Hematopoietic multipotent progenitor cell treated with erythropoietin and hydrocortisone succinate and interleukin-3 and kit ligand, for 8 days (in vitro differentiated cells): Measurements from ENCODE around the gene ZNF862.
"Not testable (repeated sequence)": the region's sequence is repeated elsewhere in the genome, so short reads cannot be mapped to it uniquely, and the experiment has no call there.

ENCODE experiments used
- DNase-seq: peaks from one replicate; pipeline ENCODE4 v3.0.0-alpha.2; 2015

The ZNF862 gene

DNA sequence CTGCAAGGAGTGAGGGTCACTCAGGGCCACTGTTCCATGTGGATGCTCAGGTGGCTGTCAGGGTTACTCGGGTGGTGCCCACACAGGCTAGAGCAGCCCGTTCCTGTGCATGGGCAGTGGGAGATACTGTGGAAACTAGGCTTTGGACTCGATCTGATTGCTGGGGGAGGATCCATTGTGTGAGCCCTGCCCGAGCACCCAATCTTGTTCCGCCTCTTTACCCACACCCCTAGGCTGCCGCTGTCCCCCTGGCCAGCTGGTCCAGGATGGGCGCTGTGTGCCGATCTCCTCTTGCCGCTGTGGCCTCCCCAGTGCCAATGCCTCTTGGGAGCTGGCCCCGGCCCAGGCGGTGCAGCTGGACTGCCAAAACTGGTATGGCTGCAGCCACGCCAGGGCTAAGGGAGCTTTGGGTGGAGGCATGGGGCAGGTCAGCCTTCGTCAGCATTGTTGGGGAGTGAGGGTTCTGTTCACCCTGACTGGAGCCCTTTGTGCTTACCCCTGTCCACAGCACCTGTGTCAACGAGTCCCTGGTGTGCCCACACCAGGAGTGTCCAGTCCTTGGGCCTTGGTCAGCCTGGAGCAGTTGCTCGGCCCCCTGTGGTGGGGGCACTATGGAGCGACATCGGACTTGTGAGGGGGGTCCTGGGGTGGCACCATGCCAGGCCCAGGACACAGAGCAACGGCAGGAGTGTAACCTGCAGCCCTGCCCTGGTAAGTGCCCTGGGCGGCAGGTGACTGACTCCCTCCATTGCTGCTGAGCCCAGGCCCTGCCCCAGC is 12.4 kb upstream of the ZNF862 start:
- DNase-seq = no peak

DNA sequence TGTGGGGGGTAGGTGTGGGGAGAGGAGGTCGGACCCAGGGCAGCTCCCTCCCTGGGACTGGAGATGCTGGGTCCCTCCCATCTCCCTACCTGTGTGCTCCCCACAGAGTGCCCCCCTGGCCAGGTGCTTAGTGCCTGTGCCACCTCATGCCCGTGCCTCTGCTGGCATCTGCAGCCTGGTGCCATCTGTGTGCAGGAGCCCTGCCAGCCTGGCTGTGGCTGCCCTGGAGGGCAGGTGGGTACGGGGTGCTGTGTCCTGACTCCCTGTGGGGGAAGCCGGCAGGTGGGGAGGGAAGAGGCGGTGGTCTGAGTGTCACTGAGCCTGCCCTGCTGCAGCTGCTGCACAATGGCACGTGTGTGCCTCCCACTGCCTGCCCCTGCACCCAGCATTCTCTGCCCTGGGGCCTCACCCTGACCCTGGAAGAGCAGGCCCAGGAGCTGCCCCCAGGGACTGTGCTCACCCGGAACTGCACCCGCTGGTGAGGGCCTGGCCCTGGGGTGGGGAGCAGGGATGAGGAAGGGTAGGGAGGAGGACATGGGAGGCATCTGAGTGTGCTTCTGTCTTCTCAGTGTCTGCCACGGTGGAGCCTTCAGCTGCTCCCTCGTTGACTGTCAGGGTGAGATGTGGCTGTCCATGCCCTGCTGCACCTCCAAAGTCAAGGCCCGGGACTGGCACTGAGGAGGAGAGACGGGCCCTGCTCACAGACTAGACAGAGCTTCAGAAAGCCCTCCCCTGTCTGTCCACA is 11.7 kb upstream of the ZNF862 start:
- no peak for DNase-seq

DNA sequence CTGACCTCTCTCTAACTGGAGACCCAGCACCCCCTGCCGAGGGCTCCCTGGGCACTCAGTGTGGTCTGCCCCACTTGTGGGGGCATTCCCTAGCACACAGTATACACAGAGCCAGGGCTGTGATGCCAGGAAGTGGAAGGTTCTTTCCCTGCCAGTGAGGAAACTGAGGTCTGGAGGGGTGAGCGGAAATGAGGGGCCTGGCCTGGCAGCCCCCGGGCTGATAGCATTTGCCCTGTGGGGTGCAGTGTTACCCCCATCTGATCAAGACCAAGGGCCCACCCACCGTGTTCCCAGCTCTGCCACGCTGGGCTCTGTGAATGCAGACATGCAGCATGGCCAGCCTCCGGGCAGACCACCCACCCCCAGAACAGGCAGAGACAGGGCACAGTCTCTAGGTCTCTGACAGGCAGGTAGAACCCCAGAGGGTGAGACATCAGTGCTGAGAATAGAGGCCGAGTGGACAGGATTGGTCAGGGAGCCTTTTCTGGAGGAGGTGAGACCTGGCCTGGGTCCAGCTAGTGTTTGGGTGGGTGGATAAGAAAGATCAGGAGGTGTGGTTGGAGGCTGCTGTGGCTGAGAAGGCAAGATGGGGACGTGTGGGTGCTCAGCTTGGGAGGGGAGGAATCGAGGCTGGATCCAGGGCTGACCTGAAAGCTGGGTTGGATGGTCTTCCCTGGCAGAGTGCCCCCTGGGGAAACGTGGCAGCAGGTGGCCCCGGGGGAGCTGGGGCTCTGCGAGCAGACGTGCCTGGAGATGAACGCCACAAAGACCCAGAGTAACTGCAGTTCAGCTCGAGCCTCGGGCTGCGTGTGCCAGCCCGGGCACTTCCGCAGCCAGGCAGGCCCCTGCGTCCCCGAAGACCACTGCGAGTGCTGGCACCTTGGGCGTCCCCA is 10.8 kb upstream of the ZNF862 start:
- peak; percentile 16 for DNase-seq

DNA sequence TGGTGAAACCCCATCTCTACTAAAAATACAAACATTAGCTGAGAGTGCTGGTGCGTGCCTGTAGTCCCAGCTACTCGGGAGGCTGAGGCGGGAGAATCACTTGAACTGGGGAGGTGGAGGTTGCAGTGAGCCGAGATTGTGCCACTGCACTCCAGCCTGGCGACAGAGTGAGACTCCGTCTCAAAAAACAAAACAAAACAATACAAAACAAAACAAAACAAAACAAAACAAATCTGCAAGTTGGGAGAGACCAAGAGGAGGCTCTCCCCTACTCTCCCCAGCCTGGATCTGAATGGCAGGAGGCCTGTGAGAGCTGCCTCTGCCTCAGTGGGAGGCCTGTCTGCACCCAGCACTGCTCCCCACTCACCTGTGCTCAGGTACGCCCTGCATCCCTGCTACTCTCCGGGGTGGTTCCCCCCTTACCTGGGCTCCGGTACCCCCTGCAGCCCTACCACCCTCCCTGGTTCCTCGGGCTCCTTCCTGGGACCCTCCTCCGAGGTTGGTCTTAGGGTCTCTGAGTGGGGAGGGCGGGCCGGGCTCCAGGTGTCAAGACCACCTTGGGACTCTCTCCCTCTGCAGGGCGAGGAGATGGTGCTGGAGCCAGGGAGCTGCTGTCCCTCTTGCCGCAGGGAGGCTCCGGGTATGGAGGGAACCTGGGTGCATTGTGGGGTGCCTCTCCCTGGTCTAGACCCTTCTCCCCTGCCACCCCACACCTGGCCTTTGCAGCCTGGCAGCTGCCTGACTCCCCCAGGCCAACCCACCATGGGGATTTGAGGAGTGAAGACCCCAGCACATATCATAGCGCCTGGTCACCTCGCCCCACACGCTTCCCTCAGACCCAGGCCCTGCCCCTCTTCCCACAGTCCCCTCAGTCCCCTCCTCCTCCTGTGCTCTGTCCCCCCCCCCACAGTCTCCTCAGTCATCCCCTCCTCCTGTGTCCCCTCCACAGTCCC is 9.5 kb upstream of the ZNF862 start:
- DNase-seq = no peak

DNA sequence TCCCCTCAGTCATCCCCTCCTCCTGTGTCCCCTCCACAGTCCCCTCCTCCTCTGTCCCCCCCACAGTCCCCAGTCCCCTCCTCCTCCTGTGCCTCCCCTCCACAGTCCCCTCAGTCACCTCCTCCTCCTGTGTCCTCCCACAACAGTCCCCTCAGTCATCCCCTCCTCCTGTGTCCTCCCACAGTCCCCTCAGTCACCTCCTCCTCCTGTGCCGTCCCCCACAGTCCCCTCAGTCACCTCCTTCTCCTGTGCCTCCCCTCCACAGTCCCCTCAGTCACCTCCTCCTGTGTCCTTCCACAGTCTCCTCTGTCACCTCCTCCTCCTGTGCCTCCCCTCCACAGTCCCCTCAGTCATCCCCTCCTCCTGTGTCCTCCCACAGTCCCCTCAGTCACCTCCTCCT is 7.6 kb upstream of the ZNF862 start:
- DNase-seq = not testable (repeated sequence)

DNA sequence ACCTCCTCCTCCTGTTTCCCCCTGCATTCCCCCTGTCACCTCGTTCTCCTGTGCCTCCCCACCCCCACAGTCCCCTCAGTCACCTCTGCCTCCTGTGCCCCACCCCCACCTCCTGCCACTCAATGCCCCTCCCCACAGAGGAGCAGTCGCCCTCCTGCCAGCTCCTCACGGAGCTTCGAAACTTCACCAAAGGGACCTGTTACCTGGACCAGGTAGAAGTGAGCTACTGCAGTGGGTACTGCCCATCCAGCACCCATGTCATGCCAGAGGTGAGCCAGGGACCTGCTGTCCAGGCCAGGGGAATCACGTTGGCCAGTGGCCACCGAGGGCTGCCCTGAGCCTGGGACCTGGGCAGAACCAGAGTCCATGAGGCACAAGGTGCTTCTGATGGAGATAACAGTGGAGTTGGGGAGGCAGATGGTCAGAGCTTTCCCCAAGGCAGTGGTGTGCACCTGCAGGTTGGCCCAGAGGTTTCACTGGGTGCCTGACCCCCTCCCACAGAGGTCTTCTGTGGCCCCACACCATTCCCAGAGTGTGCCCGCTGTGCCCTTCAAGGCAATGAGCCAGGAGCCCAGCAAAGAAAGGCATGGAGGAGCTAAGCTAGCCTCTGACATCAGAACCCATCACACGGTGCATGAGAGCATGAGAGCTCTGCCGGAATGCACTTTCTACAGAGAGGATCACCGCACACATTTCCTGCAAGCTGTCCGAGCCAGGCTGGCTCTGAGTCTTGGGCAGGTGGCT is 7.0 kb upstream of the ZNF862 start:
- no peak for DNase-seq

DNA sequence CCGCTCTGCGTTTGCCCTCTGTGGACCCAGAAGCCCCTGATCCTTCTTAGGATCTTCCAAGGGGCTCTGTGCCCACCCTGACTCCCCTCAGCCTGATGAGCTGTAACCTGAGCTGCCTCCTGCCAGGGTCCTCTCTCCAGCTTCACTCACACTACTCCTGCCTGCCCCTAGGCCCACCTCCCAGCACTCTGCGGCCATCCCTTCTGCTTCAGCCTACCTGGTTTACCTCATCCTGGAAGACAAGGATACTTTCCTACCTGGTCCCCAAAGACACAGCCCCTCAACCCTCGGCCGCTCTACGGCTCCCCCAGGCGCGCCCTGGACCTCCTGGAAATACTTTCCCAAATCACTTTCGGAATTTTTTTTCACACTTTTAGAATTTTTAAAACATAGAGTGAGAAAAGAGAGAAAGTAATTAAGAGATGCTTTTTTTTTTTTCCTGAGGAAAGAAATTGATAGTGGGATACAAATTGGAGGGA is 6.4 kb upstream of the ZNF862 start:
- DNase-seq = no peak

DNA sequence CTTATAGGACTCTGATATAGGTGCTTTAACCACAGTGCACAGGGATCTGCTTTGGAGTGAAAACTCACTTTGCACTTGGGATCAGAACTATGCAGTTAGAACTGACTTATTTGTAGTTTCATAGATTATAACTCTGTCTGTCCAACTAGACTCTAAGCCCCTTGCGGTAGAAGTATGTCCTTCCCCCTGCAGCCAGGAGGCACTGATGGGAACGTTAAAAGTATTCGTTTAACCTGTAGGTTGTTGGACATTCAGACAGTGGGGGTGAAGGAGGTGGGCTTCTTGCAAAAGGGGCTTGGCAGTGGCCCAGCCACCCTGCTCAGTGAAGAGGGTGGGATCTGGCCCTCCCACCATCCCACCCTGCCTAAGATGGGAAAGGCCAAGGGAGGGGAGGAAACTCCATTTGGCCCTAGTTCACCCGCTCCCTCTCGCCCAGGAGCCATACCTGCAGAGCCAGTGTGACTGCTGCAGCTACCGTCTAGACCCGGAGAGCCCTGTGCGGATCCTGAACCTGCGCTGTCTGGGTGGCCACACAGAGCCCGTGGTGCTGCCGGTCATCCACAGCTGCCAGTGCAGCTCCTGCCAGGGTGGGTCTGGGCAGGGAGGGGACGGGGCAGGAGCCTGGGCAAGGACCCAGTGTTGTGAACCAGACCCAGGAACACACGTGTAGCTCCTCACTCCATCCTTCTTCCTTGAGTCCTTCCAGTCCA is 5.7 kb upstream of the ZNF862 start:
- no peak for DNase-seq

DNA sequence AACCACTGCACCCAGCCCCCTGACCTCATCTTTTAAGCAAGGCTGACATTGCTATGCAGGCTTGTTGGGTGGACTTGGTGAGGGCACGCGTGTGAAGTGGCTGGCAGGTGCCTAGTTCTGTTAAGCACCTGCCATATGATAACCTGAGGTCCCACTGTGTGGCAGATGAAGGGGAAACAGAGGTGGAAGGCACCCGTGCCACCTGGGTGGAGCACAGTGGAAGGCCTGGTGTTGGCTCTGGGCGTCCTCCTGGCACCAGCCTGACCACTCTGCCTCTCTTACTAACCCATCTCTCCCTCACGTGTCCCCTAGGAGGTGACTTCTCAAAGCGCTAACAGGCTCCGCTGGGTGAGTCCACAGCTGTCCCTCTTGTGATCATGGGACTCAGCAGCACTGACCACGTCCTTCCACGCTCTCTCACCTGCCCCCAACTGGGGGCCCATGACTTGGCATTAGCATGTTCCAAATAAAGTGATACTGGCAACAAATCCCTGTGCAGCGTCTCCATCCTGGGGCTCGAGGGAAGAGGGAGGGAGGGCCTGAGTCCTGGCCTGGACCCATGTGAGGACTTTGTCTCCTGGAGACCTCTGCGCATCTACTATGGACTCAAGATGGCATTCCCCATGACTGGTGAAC is 4.6 kb upstream of the ZNF862 start:
- no peak for DNase-seq

DNA sequence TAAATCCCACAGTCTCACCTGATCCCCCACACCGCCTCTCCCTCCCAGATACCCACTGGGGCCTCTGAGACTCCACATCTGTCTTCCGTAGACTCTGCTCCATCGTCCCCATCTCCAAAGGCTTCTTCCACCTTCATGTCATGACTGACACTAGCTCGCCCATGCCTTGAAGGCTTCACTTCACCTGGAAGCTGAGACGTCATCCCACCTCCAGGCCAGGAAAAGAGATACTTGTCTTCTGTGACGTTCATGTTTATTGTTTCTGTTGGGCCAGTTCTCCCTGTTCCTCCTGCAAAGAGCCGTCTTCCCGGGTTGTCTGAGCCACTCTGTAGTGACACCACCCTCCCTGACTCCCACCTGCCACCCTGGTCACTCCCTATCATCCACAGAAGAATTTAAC is 3.6 kb upstream of the ZNF862 start:
- DNase-seq = no peak

DNA sequence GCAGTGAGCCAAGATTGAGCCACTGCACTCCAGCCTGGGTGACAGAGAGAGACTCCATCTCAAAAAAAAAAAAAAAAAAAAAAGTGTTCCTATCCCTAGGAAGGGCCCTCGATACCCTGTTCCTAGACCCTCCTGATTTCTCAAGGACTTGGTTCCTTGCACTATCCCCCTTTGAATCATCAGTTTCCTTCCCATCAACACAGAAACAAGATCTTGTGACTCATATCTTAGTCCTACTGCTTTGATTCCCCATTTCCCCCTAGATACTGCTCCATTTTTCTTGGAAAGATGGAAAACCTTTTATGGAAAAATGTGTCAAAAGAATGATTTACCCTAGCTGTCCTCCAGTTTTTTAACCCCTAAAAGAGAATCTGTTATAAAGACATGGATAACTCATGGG is 1.7 kb upstream of the ZNF862 start:
- DNase-seq = no peak

DNA sequence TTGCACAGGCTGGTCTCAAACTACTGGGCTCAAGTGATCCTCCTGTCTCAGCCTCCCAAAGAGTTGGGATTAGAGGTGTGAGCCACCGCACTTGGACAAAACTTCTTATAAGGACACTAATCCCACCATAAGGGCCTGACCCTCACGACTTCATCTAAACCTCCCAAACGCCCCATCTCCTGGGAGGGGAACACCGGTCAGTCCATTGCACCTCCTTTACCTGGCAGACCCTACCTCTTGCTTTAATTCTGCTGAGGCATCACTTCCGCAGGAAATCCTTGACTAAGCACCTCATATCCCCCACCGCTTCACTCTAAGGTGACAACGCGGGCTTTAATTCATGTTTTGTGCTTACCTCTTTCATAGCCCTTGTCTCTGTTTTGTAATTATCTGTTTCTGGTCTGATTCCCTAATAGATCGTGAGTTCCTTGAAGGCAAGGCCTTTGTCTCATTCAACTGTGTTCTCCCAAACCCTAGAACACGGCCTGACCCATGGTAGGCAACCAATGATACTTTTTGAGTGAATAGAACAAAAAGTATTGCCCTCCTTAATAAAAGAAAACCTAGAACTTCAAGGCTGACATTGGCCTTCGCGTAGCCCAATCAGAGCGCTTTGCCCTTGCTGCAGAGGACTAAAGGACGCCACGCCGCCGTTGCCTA is 481 bp upstream of the ZNF862 start:
- no peak for DNase-seq

DNA sequence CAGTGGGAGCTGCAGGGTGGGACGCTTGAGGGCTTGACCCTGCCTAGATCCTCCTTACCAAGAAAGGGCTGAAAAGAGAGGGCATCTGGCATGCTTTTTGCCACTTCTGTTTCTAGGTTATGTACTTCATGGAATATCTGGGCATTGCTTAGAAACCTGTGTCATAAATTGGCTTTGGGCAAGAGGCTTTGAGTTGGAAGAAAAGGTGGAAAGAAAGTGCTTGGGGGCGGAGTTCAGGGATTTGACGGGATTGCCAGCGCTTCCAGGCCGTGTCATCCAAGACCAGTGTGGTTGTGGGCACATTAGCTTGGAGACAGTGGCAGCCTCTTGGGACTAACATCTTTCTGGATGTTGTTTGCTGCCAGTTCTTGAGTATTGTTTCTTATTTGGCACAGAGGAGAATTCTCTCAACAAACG is 825 bp downstream of the ZNF862 start:
- no peak for DNase-seq

DNA sequence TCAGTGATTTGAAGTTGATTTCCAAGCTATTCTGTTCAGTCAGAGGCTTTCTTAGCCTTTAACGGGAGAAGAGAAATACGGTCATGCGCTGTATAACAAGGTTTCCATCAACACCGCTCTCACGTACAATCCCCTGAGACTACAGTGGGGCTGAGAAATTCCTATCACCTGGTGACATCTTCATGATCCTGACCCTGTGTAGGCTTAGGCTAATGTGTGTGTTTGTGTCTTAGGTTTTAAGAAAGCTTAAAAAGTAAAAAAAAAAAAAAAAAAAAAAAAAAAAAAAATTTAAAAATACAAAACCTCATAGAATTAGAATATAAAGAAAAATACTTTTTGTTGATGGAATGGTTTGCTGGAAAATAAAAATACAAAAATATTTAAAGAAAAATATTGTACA is 1.8 kb downstream of the ZNF862 start:
- no peak for DNase-seq

DNA sequence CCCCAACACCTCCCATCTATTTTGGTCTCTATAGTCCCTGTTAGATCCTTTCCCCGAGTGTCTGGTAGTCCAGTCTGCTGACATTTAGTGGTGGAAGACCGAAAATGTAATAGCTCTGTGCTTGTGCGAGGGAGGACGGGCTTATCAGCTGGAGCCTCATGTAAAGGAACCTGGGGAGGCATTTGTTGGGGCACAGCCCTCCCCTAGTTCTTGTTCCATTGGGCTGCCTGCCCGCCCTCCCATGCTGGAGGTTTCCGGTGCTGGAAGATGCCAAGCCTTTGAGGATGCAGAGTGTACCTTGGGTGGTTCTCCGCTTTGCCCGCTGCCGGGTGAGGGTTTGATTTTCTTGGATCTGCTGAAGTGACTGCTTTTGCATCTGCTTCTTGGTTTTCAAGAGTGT is 5.4 kb downstream of the ZNF862 start:
- no peak for DNase-seq

DNA sequence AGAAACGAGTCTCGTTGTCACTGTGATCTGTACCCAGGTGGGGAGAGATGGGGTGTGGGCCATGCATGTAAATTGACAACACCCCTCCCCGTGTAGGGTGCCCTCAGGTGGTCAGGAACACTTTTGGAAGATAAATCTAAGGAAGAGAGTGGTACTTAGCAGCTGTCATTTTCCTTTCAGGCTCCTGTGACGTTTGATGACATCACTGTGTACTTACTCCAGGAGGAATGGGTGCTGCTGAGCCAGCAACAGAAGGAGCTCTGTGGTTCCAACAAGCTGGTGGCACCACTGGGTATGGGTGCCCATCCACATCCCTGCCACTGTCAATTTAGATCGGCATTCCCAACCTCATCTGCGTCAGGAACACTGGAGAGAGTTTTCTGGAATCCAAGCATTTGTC is 6.3 kb downstream of the ZNF862 start:
- DNase-seq = no peak

DNA sequence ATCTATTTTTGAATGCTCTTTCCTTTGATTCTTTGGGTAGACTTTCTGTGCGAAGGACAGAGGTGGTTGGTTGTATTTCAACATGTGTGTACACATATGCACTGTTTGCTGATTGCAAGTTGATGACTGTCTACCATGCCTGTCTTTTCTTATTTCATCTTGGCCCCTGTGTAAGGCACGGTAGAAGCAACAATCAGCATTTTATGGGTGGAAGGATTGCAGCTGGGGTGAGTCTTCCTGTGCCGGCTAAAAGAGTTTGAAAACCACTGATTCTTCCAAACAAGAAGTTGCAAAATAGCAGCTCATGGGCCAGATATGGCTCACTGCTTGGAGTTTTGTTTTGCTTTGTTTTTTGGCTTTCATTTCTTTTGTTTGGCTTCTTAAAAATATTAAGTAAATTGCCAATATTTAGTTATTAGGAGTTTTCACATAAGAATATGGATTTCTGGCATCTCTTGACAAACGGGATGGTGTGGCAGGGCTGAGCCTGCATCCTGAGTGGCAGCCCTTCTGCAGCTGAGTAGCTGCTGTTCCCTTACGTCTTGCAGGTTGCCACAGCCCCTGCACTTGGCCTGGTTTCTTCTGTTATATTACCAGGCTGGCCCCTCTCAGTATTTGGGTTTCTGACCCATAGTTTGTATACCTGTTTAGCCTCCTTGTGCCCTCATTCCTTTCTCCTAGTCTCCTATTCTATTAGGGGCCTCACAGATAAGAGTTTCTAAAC is 7.2 kb downstream of the ZNF862 start:
- DNase-seq = no peak

DNA sequence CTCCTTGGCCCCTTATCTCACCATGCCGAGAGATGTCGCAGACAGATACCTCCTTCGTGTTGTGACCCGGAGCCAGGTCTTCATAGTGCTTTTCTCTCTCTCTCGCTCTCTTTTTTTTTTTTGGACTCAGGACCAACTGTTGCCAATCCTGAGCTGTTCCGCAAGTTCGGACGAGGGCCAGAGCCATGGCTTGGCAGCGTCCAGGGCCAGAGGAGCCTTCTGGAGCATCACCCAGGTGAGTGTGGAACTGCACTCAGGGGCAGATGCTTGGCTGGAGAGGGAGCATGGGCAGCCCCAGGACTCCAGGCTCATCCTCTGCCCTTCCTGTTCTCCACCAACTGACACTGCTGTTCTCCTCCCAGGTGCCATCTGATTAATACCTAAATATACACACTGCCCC is 7.8 kb downstream of the ZNF862 start:
- DNase-seq = no peak

DNA sequence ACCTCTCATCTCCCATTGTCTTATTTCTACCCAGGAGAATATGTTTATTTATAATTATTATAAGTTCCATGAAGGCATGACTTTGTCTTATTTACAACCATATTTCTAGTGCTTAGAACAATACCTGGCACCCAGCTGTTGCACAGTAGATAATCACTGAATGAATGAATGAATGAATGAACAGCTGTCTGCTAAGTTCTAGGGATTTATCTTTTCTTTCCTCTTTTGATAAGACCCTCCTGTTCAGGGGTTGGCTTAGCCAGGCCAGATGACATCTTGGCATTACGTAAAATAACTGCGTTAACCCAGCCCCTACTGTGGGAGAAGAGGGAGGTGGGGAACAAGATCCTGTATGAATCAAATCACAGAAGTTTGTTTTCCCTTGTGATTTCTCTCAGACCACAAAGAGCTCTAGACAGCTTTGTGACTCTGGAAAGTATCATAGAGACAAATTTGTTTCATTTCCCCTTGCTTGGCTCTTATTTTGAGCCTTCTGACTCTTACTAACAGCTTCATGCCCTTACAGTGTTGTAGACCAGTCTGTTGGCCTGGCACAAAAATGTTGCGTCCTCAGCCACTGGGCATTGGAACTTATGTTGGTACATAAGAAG is 8.4 kb downstream of the ZNF862 start:
- no peak for DNase-seq
